GM12875 (cell line): ENCODE data around the gene NOP14.
"Not testable (repeated sequence)": the region's sequence is repeated elsewhere in the genome, so short reads cannot be mapped to it uniquely, and the experiment has no call there.

Source experiments
- H3K4me3 ChIP-seq: one replicate; pipeline ENCODE4 v1.5.1; 2011; ENCODE audit warnings: low read depth, low read length, control low read depth
- CTCF ChIP-seq: IDR thresholded peaks from 2 replicates; pipeline ENCODE4 v1.5.1; 2011; ENCODE audit warnings: low read depth, mild to moderate bottlenecking, control low read depth, inconsistent platforms, low read length, moderate library complexity, borderline replicate concordance; ENCODE audit not compliant: insufficient read depth

The NOP14 gene

GRCh38 chr4:2940267-2941137 lies 22.7 kb downstream of the NOP14 start:
- TF ChIP-seq CTCF = no peak
- H3K4me3 ChIP-seq = no peak overlapping the region

GRCh38 chr4:2939383-2940243 lies 23.6 kb downstream of the NOP14 start:
- H3K4me3 ChIP-seq = no peak overlapping the region
- TF ChIP-seq CTCF = no peak

GRCh38 chr4:2938906-2939305 lies 24.3 kb downstream of the NOP14 start:
- TF ChIP-seq CTCF = no peak
- no peak overlapping the region for H3K4me3 ChIP-seq

- not testable (repeated sequence) for H3K4me3 ChIP-seq
Measured at GRCh38 chr4:2938411-2938810, 24.8 kb downstream of the NOP14 start.

- TF ChIP-seq CTCF = no peak
- no peak overlapping the region for H3K4me3 ChIP-seq
Measured at GRCh38 chr4:2937986-2938385, 25.2 kb downstream of the NOP14 start.

GRCh38 chr4:2937146-2937857 lies 25.9 kb downstream of the NOP14 start:
- H3K4me3 ChIP-seq = peak overlapping the region; percentile 22

More at GRCh38 chr4:2937146-2937857, 25.9 kb downstream of the NOP14 start:
- TF ChIP-seq CTCF = no peak
